ENCODE data around the gene ACOT4. TPM values are rescaled to one million over a fixed set of nuclear protein-coding genes. Genes with fewer than 3 reads are reported as not detected.
"Not testable (repeated sequence)": the region's sequence is repeated elsewhere in the genome, so short reads cannot be mapped to it uniquely, and the experiment has no call there.

Gene ACOT4, protein sequence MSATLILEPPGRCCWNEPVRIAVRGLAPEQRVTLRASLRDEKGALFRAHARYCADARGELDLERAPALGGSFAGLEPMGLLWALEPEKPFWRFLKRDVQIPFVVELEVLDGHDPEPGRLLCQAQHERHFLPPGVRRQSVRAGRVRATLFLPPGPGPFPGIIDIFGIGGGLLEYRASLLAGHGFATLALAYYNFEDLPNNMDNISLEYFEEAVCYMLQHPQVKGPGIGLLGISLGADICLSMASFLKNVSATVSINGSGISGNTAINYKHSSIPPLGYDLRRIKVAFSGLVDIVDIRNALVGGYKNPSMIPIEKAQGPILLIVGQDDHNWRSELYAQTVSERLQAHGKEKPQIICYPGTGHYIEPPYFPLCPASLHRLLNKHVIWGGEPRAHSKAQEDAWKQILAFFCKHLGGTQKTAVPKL
- 1 to 10 TPM; 2.6 to 4.2 (median 3.7) TPM for polyA plus RNA-seq (ENCODE audit: insufficient read length in 4 of 4)

DNA sequence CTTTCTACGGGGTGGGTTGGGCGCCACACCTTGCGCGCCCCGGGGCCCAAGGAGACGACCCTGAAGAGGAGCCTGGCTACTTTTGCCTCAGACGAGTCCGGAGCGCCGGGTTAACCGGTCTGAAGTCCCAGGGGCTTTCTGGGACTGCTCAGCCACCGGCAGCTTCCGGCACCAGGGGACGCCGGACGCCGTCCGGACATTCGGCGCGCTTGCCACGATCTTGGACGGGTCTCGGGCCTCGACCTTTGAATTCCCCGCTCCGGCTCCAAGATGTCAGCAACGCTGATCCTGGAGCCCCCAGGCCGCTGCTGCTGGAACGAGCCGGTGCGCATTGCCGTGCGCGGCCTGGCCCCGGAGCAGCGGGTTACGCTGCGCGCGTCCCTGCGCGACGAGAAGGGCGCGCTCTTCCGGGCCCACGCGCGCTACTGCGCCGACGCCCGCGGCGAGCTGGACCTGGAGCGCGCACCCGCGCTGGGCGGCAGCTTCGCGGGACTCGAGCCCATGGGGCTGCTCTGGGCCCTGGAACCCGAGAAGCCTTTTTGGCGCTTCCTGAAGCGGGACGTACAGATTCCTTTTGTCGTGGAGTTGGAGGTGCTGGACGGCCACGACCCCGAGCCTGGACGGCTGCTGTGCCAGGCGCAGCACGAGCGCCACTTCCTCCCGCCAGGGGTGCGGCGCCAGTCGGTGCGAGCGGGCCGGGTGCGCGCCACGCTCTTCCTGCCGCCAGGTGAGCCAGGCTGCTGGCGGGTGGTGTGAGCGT, at the start of gene ACOT4:
Gene ACOT4 (plus strand): TSS at position 184 of the 760 bp plus-strand sequence. CDS start 87 bp downstream, at position 271.
- DNase-seq (ENCODE audit: low read depth in 4 of 4, low spot score in 2 of 4) = peak in 2 of 4 donors; percentile 21 to 38

DNA sequence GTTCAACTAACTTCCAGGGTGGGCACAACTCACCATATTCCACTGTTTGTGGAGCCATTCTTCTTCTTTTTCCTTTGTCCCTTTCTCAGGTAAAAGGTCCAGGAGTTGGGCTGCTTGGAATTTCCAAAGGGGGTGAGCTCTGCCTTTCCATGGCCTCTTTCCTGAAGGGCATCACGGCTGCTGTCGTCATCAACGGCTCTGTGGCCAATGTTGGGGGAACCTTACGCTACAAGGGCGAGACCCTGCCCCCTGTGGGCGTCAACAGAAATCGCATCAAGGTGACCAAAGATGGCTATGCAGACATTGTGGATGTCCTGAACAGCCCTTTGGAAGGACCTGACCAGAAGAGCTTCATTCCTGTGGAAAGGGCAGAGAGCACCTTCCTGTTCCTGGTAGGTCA, 48.7 kb upstream of the ACOT4 start:
- not testable (repeated sequence) for DNase-seq (ENCODE audit: low read depth in 4 of 4, low spot score in 2 of 4)

- DNase-seq (ENCODE audit: low read depth in 4 of 4, low spot score in 2 of 4) = not testable (repeated sequence)
Measured at GRCh38 chr14:73545353-73545752, 46.3 kb upstream of the ACOT4 start.

DNA sequence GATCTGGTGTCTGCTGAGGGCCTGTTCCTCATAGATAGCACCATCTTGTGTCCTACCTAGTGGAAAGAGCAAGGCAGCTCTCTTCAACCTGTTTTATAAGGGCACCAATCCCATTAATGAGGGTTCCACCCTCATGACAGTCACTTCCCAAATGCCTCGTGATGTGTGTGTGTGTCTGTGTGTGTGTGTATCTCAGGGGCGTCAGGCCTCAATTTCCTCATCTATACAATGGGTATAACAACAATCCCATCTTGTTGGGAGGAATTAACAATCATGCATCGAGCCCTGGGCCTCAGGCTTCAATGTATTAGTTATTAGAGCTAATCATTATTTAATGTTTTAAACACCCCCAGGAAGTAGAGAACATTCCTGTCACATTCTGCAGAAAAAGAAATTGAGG, 42.6 kb upstream of the ACOT4 start:
- DNase-seq (ENCODE audit: low read depth in 4 of 4, low spot score in 2 of 4) = not testable (repeated sequence)

DNA sequence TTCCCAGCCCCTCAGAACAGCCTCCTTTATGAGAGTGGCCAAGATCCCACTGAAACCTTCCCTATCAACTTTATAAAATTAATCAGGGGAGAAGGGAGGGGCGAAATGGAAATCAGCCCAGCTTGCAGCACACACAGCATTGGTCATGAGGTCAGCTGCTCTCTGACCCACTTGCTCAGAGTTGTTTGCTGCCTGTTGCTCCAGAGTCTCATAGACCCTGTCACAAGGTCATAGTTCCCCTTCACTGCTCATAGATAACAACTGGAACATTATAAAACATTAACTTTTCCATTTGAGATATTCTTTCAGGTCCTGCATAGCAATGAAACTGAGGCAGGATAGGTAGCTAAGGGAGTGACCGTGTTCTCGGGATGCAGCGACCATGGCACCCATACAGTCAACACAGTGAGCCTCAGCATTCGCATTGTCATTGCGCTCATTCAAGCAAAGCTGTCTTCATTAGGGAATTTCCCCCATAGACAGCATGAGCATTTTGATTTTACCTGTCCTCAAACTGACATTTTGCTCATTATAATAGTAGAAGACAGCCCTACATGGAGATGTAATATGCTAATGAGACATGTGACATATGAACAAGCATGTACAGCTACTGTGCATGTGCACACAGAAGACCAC, 41.7 kb upstream of the ACOT4 start:
- not testable (repeated sequence) for DNase-seq (ENCODE audit: low read depth in 4 of 4, low spot score in 2 of 4)

DNA sequence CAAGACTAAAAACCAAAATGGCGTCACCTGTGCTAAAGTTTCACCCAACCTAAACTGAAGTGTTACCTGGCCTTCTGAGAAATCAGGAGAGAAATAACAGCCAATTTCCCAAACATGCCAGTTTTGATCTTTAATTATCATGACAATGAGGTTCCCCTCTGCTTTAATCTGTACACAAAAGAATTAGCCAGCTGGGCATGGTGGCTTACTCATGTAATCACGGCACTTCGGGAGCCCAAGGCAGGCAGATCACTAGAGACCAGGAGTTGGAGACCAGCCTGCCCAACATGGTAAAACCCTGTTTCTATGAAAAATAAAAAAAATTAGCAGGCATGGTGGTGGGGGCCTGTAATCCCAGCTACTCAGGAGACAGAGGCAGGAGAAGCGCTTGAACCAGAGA, 37.8 kb upstream of the ACOT4 start:
- no peak for DNase-seq (ENCODE audit: low read depth in 4 of 4, low spot score in 2 of 4)

GRCh38 chr14:73557201-73557600, 34.5 kb upstream of the ACOT4 start:
- not testable (repeated sequence) for DNase-seq (ENCODE audit: low read depth in 4 of 4, low spot score in 2 of 4)

GRCh38 chr14:73558238-73558637, 33.4 kb upstream of the ACOT4 start:
- DNase-seq (ENCODE audit: low read depth in 4 of 4, low spot score in 2 of 4) = not testable (repeated sequence)

- DNase-seq (ENCODE audit: low read depth in 4 of 4, low spot score in 2 of 4) = not testable (repeated sequence)
Measured at GRCh38 chr14:73562256-73562655, 29.4 kb upstream of the ACOT4 start.

DNA sequence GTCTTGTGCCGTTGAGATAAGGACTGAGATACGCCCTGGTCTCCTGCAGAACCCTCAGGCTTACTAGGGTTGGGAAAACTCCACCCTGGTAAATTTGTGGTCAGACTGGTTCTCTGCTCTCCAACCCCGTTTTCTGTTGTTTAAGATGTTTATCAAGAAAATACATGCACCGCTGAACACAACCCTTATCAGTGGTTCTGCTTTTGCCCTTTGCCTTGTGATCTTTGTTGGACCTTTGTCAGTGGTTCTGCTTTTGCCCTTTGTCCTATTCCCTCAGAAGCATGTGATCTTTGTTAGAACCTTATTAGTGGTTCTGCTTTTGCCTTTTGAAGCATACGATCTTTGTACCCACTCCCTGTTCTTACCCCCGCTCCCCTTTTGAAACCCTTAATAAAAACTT, 29.0 kb upstream of the ACOT4 start:
- not testable (repeated sequence) for DNase-seq (ENCODE audit: low read depth in 4 of 4, low spot score in 2 of 4)

GRCh38 chr14:73566431-73566830, 25.2 kb upstream of the ACOT4 start:
- DNase-seq (ENCODE audit: low read depth in 4 of 4, low spot score in 2 of 4) = not testable (repeated sequence)

- DNase-seq (ENCODE audit: low read depth in 4 of 4, low spot score in 2 of 4) = not testable (repeated sequence)
Measured at GRCh38 chr14:73566935-73567334, 24.7 kb upstream of the ACOT4 start.

DNA sequence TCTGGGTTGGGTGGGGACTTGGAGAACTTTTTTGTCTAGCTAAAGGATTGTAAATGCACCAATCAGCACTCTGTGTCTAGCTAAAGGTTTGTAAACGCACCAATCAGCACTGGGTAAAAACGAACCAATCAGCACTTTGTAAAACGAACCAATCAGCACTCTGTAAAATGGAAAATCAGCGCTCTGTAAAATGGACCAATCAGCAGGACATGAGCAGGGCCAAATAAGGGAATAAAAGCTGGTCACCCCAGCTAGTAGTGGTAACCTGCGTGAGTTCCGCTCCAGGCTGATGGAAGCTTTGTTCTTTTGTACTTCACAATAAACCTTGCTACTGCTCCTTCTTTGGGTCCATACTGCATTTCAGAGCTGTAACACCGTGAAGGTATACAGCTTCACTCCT, 24.3 kb upstream of the ACOT4 start:
- DNase-seq (ENCODE audit: low read depth in 4 of 4, low spot score in 2 of 4) = no peak

GRCh38 chr14:73567951-73568885, 23.5 kb upstream of the ACOT4 start:
- DNase-seq (ENCODE audit: low read depth in 4 of 4, low spot score in 2 of 4) = no peak

GRCh38 chr14:73568886-73569184, 22.8 kb upstream of the ACOT4 start:
- DNase-seq (ENCODE audit: low read depth in 4 of 4, low spot score in 2 of 4) = peak in 1 of 4 donors; percentile 32

GRCh38 chr14:73569185-73569958, 22.3 kb upstream of the ACOT4 start, which contains the start of gene ACOT2:
ACOT2 (plus strand) TSS chr14:73569213; CDS start chr14:73569241, 28 bp downstream.
- DNase-seq (ENCODE audit: low read depth in 4 of 4, low spot score in 2 of 4) = peak; percentile 74 to 93 (median 84)

DNA sequence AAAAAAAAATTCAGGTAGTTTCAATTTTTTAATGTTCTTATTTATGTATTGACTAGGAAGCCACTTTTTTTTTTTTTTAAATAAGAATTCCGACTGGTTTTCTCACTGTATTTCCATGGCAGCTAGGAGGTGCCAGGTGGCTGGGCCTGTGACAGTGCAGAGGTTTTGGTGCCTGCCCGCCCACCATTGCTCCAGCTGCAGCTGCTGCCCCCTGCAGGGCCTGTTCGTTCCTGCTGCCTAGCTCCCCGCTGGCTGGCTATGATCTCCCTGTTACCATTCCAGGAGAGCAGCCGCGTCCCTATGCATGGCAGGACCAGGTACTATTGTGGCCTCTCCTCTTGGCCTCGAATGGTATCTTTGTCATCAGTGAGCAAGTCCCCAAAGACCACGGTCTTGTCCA, 20.8 kb upstream of the ACOT4 start:
- not testable (repeated sequence) for DNase-seq (ENCODE audit: low read depth in 4 of 4, low spot score in 2 of 4)

GRCh38 chr14:73573034-73573433, 18.6 kb upstream of the ACOT4 start:
- DNase-seq (ENCODE audit: low read depth in 4 of 4, low spot score in 2 of 4) = not testable (repeated sequence)

DNA sequence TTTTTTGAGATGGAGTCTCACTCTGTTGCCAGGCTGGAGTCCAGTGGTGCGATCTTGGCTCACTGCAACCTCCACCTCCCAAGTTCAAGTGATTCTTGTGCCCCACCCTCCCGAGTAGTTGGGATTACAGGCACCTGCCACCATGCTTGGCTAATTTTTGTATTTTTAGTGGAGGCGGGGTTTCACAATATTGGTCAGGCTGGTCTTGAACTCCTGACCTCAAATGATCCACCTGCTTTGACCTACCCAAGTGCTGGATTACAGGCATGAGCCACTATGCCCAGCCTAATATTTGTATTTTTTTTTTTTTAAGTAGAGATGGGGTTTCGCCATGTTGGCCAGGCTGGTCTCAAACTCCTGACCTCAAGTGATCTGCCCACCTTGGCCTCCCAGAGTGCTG, 17.9 kb upstream of the ACOT4 start:
- not testable (repeated sequence) for DNase-seq (ENCODE audit: low read depth in 4 of 4, low spot score in 2 of 4)

All from left renal cortex interstitium (tissue), 4 donors.